ENCODE measurements around the gene ZNF274. TPM values are rescaled to one million over a fixed set of nuclear protein-coding genes. Genes with fewer than 3 reads are reported as not detected.

ZNF274 gene
- total RNA-seq, 1 experiment from 2014 or later: 28.7 TPM

DNA sequence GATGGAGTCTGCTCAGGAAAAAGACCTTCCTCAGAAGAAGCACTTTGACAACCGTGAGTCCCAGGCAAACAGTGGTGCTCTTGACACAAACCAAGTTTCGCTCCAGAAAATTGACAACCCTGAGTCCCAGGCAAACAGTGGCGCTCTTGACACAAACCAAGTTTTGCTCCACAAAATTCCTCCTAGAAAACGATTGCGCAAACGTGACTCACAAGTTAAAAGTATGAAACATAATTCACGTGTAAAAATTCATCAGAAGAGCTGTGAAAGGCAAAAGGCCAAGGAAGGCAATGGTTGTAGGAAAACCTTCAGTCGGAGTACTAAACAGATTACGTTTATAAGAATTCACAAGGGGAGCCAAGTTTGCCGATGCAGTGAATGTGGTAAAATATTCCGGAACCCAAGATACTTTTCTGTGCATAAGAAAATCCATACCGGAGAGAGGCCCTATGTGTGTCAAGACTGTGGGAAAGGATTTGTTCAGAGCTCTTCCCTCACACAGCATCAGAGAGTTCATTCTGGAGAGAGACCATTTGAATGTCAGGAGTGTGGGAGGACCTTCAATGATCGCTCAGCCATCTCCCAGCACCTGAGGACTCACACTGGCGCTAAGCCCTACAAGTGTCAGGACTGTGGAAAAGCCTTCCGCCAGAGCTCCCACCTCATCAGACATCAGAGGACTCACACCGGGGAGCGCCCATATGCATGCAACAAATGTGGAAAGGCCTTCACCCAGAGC is 29.6 kb downstream of the ZNF274 start:
- no peaks in the 10 kb centered on the region for H3K27me3 Mint-ChIP-seq (ENCODE audit: low read depth)
- peaks cover 45% of the 10 kb centered on the region for H3K9me3 ChIP-seq (ENCODE audit: control insufficient read depth, low read depth, low read length)
- H3K9ac ChIP-seq (ENCODE audit: extremely low read depth, insufficient read length, low read length): no peak overlapping the region
- H2BK120ac ChIP-seq (ENCODE audit: low read depth, low read length, poor library complexity, severe bottlenecking): no peak overlapping the region
- no peak overlapping the region for H2BK15ac ChIP-seq (ENCODE audit: low read depth, low read length)
- no peaks in the 10 kb centered on the region for H3K27me3 ChIP-seq (ENCODE audit: insufficient read depth, low read length)
- H2AK5ac ChIP-seq (ENCODE audit: insufficient read length, low read length): no peak overlapping the region
- no peak overlapping the region for H2BK12ac ChIP-seq (ENCODE audit: insufficient read length, low read depth, low read length)
- no peak overlapping the region for H4K5ac ChIP-seq (ENCODE audit: insufficient read length, low read depth, low read length)
- H3K14ac ChIP-seq (ENCODE audit: insufficient read depth, low read length): no peak overlapping the region
- TF ChIP-seq, protein P1, sequence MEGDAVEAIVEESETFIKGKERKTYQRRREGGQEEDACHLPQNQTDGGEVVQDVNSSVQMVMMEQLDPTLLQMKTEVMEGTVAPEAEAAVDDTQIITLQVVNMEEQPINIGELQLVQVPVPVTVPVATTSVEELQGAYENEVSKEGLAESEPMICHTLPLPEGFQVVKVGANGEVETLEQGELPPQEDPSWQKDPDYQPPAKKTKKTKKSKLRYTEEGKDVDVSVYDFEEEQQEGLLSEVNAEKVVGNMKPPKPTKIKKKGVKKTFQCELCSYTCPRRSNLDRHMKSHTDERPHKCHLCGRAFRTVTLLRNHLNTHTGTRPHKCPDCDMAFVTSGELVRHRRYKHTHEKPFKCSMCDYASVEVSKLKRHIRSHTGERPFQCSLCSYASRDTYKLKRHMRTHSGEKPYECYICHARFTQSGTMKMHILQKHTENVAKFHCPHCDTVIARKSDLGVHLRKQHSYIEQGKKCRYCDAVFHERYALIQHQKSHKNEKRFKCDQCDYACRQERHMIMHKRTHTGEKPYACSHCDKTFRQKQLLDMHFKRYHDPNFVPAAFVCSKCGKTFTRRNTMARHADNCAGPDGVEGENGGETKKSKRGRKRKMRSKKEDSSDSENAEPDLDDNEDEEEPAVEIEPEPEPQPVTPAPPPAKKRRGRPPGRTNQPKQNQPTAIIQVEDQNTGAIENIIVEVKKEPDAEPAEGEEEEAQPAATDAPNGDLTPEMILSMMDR (conservative IDR thresholded peaks at IDR 0.05): no peak
- peaks cover 78 to 86% of the 10 kb centered on the region in 2 experiments for H3K9me3 Mint-ChIP-seq
- H3K18ac ChIP-seq (ENCODE audit: insufficient read length, low read depth, low read length): no peak overlapping the region
- H4K8ac ChIP-seq (replicated peaks; ENCODE audit: insufficient read length, low read depth, low read length): no peak overlapping the region
- no peak for DNase-seq
- H3K36me3 Mint-ChIP-seq (ENCODE audit: insufficient read depth in 1 of 3, low read depth in 3 of 3): peaks cover 68 to 73% (median 68%) of the 10 kb centered on the region in 3 experiments
- H2AFZ ChIP-seq (ENCODE audit: low read length): no peak overlapping the region
- no peak overlapping the region for H3K4me2 ChIP-seq (ENCODE audit: insufficient read depth, insufficient read length, low read length)
- no peaks in the 10 kb centered on the region for H3K79me2 ChIP-seq (ENCODE audit: insufficient read depth, low read length)
- no peaks in the 10 kb centered on the region for H3K79me1 ChIP-seq (ENCODE audit: insufficient read depth, low read depth, low read length, poor library complexity, severe bottlenecking)
- no peak overlapping the region for H3K4ac ChIP-seq (ENCODE audit: low read depth, low read length)
- WGBS (ENCODE audit: extremely low coverage, insufficient read length, low lambda C conversion rate): no CpG with 5 or more reads among the region's 17 CpGs
- no peak overlapping the region for H2BK5ac ChIP-seq (ENCODE audit: insufficient read length, low read length)
- H3K56ac ChIP-seq (ENCODE audit: insufficient read length, low read depth, low read length): no peak overlapping the region
- H3K23ac ChIP-seq (ENCODE audit: insufficient read length, low read depth, low read length): no peak overlapping the region
- no peaks in the 10 kb centered on the region for H3K4me1 Mint-ChIP-seq
- H3K27ac Mint-ChIP-seq: no peak overlapping the region
- no peak overlapping the region for H4K91ac ChIP-seq (ENCODE audit: insufficient read length, low read depth, low read length)
- no peak overlapping the region for H2BK20ac ChIP-seq (ENCODE audit: low read depth, low read length, poor library complexity, severe bottlenecking)
- H3K4me1 ChIP-seq (ENCODE audit: insufficient read depth, low read length): no peaks in the 10 kb centered on the region
- H3K23me2 ChIP-seq (ENCODE audit: insufficient read length, low read depth, low read length, poor library complexity, severe bottlenecking): no peaks in the 10 kb centered on the region
- no peak overlapping the region for H3T11ph ChIP-seq (ENCODE audit: low read length)
- H4K20me1 ChIP-seq (ENCODE audit: control insufficient read depth, insufficient read depth, insufficient read length): no peaks in the 10 kb centered on the region
- no peak overlapping the region for H3K27ac ChIP-seq (ENCODE audit: insufficient read length, low read depth, low read length)
- H3K4me3 Mint-ChIP-seq: no peak overlapping the region
